ENCODE data around the gene LARP4.
"Not testable (repeated sequence)": the region's sequence is repeated elsewhere in the genome, so short reads cannot be mapped to it uniquely, and the experiment has no call there.

Gene LARP4

GRCh38 chr12:50488801-50489200, 88.1 kb downstream of the LARP4 start:
- no peak for DNase-seq

- not testable (repeated sequence) for DNase-seq
These were observed 97.4 kb downstream of the LARP4 start for GRCh38 chr12:50498119-50498518.

GRCh38 chr12:50504798-50505674, 104.4 kb downstream of the LARP4 start, which contains the start of gene DIP2B:
DIP2B (plus strand) TSS chr12:50504985; CDS start chr12:50505141, 156 bp downstream.
- DNase-seq: peak; percentile 94 to 95

GRCh38 chr12:50505675-50506530, 105.2 kb downstream of the LARP4 start:
- DNase-seq: peak in 1 of 2 donors; percentile 15

- no peak for DNase-seq
These were observed 106.2 kb downstream of the LARP4 start for GRCh38 chr12:50506753-50507473.

GRCh38 chr12:50507474-50507838, 106.8 kb downstream of the LARP4 start:
- DNase-seq: no peak

- DNase-seq: peak in 1 of 2 donors; percentile 11
These were observed 107.2 kb downstream of the LARP4 start for GRCh38 chr12:50507930-50508329.

- DNase-seq: no peak
These were observed 107.7 kb downstream of the LARP4 start for GRCh38 chr12:50508414-50508813.

- DNase-seq: no peak
These were observed 108.4 kb downstream of the LARP4 start for GRCh38 chr12:50508970-50509663.

GRCh38 chr12:50514526-50515276, 114.0 kb downstream of the LARP4 start:
- DNase-seq: no peak

GRCh38 chr12:50515587-50515986, 114.9 kb downstream of the LARP4 start:
- DNase-seq: no peak

GRCh38 chr12:50517421-50518048, 116.8 kb downstream of the LARP4 start:
- DNase-seq: peak in 1 of 2 donors; percentile 23

- no peak for DNase-seq
These were observed 117.4 kb downstream of the LARP4 start for GRCh38 chr12:50518090-50518489.

- DNase-seq: no peak
These were observed 118.7 kb downstream of the LARP4 start for GRCh38 chr12:50519353-50519752.

- no peak for DNase-seq
These were observed 119.9 kb downstream of the LARP4 start for GRCh38 chr12:50520416-50521207.

GRCh38 chr12:50521781-50522180, 121.1 kb downstream of the LARP4 start:
- DNase-seq: not testable (repeated sequence)

GRCh38 chr12:50523772-50524171, 123.1 kb downstream of the LARP4 start:
- no peak for DNase-seq

- DNase-seq: no peak
These were observed 123.9 kb downstream of the LARP4 start for GRCh38 chr12:50524621-50525020.

- no peak for DNase-seq
These were observed 124.7 kb downstream of the LARP4 start for GRCh38 chr12:50525422-50525821.

GRCh38 chr12:50527359-50527726, 126.7 kb downstream of the LARP4 start:
- DNase-seq: no peak
